ENCODE measurements around the gene SOD3.

DNA sequence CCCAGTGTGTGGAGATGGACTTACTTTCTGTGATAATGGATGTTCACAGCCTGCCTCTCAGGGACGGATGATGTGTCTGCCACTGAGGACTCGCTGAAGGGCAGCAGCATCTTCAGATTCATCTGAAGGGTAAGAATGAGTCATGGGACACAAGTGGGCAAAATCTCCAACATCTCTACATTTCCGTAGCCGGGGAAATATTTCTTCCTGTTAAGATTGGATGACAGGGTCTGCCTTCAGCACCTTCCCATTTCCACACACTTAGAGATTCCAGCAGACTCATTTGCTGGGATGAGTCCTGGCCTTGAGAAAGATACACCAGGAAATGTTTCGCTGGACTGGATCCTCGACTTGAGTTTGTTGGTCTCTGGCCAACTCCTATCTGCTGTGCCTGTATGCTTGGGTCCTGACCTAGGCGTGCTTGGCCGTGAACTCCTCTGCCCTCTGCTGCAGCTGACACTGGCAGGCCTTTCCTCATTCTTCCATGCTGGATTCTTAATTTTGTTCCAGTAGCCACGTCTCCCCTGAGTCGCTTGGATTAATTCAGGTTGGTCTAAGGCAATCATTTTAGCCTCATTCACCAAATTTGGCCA, 46.5 kb upstream of the SOD3 start:
- TF ChIP-seq, protein P1, sequence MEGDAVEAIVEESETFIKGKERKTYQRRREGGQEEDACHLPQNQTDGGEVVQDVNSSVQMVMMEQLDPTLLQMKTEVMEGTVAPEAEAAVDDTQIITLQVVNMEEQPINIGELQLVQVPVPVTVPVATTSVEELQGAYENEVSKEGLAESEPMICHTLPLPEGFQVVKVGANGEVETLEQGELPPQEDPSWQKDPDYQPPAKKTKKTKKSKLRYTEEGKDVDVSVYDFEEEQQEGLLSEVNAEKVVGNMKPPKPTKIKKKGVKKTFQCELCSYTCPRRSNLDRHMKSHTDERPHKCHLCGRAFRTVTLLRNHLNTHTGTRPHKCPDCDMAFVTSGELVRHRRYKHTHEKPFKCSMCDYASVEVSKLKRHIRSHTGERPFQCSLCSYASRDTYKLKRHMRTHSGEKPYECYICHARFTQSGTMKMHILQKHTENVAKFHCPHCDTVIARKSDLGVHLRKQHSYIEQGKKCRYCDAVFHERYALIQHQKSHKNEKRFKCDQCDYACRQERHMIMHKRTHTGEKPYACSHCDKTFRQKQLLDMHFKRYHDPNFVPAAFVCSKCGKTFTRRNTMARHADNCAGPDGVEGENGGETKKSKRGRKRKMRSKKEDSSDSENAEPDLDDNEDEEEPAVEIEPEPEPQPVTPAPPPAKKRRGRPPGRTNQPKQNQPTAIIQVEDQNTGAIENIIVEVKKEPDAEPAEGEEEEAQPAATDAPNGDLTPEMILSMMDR (IDR thresholded peaks at IDR 0.05 in 8 of 11, conservative IDR thresholded peaks at IDR 0.05 in 3 of 11): no peak
- TF ChIP-seq POLR2AphosphoS5 (IDR thresholded peaks at IDR 0.05) (no peak), POLR2A (IDR thresholded peaks at IDR 0.05) (no peak)

Measured in spleen (tissue), 7 donors.